Measurements from ENCODE around the gene SASH3.
"Not testable (repeated sequence)": the region's sequence is repeated elsewhere in the genome, so short reads cannot be mapped to it uniquely, and the experiment has no call there.

Gene SASH3

GRCh38 chrX:129739578-129739977 lies 40.2 kb upstream of the SASH3 start:
- H3K4me3 ChIP-seq (ENCODE audit: low read depth, low read length) = no peak overlapping the region
- TF ChIP-seq CTCF (IDR thresholded peaks at IDR 0.05; ENCODE audit: low read depth, low read length) = no peak

GRCh38 chrX:129741880-129742758 lies 37.6 kb upstream of the SASH3 start:
- TF ChIP-seq CTCF (IDR thresholded peaks at IDR 0.05; ENCODE audit: low read depth, low read length) = no peak
- no peak overlapping the region for H3K4me3 ChIP-seq (ENCODE audit: low read depth, low read length)

GRCh38 chrX:129742759-129743152 lies 37.0 kb upstream of the SASH3 start:
- not testable (repeated sequence) for H3K4me3 ChIP-seq (ENCODE audit: low read depth, low read length)

GRCh38 chrX:129743821-129744220 lies 35.9 kb upstream of the SASH3 start:
- no peak for TF ChIP-seq CTCF (IDR thresholded peaks at IDR 0.05; ENCODE audit: low read depth, low read length)

GRCh38 chrX:129744861-129745321 lies 34.9 kb upstream of the SASH3 start:
- no peak for TF ChIP-seq CTCF (IDR thresholded peaks at IDR 0.05; ENCODE audit: low read depth, low read length)

More at GRCh38 chrX:129743821-129744220, 35.9 kb upstream of the SASH3 start:
- no peak overlapping the region for H3K4me3 ChIP-seq (ENCODE audit: low read depth, low read length)

GRCh38 chrX:129746557-129747470 lies 32.9 kb upstream of the SASH3 start:
- no peak overlapping the region for H3K4me3 ChIP-seq (ENCODE audit: low read depth, low read length)
- TF ChIP-seq CTCF (IDR thresholded peaks at IDR 0.05; ENCODE audit: low read depth, low read length) = no peak

More at GRCh38 chrX:129744861-129745321, 34.9 kb upstream of the SASH3 start:
- H3K4me3 ChIP-seq (ENCODE audit: low read depth, low read length) = no peak overlapping the region

GRCh38 chrX:129747533-129747932 lies 32.2 kb upstream of the SASH3 start:
- no peak overlapping the region for H3K4me3 ChIP-seq (ENCODE audit: low read depth, low read length)
- no peak for TF ChIP-seq CTCF (IDR thresholded peaks at IDR 0.05; ENCODE audit: low read depth, low read length)
